HCT116 (cell line): Measurements from ENCODE around the gene COMMD3. TPM values are rescaled to one million over a fixed set of nuclear protein-coding genes. Genes with fewer than 3 reads are reported as not detected.
A peak's percentile ranks its signal among the peaks of the same experiment; 100 is the strongest.

Experiments
- CBX3 ChIP-seq: IDR thresholded peaks from 2 replicates; pipeline ENCODE4 v1.6.1; 2012; ENCODE audit warnings: low read depth
- CEBPB ChIP-seq: IDR thresholded peaks from 2 replicates; pipeline ENCODE4 v1.6.1; 2012; ENCODE audit warnings: low read depth
- EZH2 ChIP-seq: fragments of 200-600 bp; sonication (generic); IDR thresholded peaks from 2 replicates; pipeline ENCODE4 v1.6.1; 2017; ENCODE audit warnings: antibody characterized with exemption, mixed run types
- EZH2phosphoT487 ChIP-seq: fragments of 200-600 bp; IDR thresholded peaks from 2 replicates; pipeline ENCODE4 v1.6.1; 2018; ENCODE audit warnings: antibody characterized with exemption, borderline replicate concordance
- JUND ChIP-seq: IDR thresholded peaks from 2 replicates; pipeline ENCODE4 v1.6.1; 2012
- POLR2A ChIP-seq: IDR thresholded peaks from 2 replicates; pipeline ENCODE4 v1.7.0; 2011; ENCODE audit warnings: borderline replicate concordance; ENCODE audit not compliant: insufficient read depth, insufficient read length; ENCODE audit errors: extremely low read depth
- REST ChIP-seq: IDR thresholded peaks from 2 replicates; pipeline ENCODE4 v1.6.1; 2012; ENCODE audit warnings: low read depth
- SIN3A ChIP-seq: IDR thresholded peaks from 2 replicates; pipeline ENCODE4 v1.6.1; 2012; ENCODE audit warnings: low read depth
- SP1 ChIP-seq: IDR thresholded peaks from 2 replicates; pipeline ENCODE4 v1.6.1; 2012; ENCODE audit warnings: low read depth
- SRF ChIP-seq: IDR thresholded peaks from 2 replicates; pipeline ENCODE4 v1.6.1; 2012; ENCODE audit warnings: low read depth
- YY1 ChIP-seq: IDR thresholded peaks from 2 replicates; pipeline ENCODE4 v1.6.1; 2011; ENCODE audit warnings: low read length, low read depth, moderate library complexity, mild to moderate bottlenecking; ENCODE audit not compliant: insufficient replicate concordance; ENCODE audit errors: extremely low read depth
- ZNF274 ChIP-seq: fragments of 200-500 bp; sonication (Bioruptor generic); IDR thresholded peaks from 2 replicates; pipeline ENCODE4 v1.6.1; 2014; ENCODE audit warnings: mild to moderate bottlenecking, low read depth, low read length, inconsistent platforms
- total RNA-seq: library from RNA; stranded (reverse); gene quantifications from one replicate; pipeline ENCODE4 v1.2.1, GENCODE V29; 2021; ENCODE audit not compliant: unreplicated experiment
- TF ChIP-seq, protein P1 (sequence below), 3 experiments: fragments of 200-600 bp in 1 of 3; sonication (generic) in 1 of 3; IDR thresholded peaks in 2 of 3; conservative IDR thresholded peaks in 1 of 3; 2 replicates each; pipeline ENCODE4 v1.5.1; 2012 to 2017; ENCODE audit warnings: low read depth in 2 of 3, low read length in 2 of 3, antibody characterized with exemption in 1 of 3, borderline replicate concordance in 1 of 3, control low read depth in 1 of 3, mild to moderate bottlenecking in 1 of 3, mixed read lengths in 1 of 3, mixed run types in 1 of 3, moderate library complexity in 1 of 3; ENCODE audit not compliant: insufficient read depth in 1 of 3

COMMD3 gene
- total RNA-seq, 1 experiment from 2014 or later = 43.0 TPM

DNA sequence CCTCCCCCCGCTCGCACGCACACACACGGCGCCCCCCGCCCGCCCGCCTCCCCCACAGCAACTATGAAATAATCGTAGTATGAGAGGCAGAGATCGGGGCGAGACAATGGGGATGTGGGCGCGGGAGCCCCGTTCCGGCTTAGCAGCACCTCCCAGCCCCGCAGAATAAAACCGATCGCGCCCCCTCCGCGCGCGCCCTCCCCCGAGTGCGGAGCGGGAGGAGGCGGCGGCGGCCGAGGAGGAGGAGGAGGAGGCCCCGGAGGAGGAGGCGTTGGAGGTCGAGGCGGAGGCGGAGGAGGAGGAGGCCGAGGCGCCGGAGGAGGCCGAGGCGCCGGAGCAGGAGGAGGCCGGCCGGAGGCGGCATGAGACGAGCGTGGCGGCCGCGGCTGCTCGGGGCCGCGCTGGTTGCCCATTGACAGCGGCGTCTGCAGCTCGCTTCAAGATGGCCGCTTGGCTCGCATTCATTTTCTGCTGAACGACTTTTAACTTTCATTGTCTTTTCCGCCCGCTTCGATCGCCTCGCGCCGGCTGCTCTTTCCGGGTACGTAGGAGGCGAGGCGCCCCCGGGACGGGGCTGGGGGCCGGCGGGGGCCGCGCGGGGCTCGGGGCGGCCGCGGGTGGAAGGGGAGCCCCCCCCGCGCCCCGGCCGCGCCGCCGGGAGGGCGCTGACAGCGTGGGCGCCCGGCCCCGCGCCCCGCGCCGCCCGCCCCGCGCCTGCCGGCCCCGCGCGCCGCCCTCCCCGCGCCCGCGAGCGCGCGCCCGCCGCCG, 5.2 kb downstream of the COMMD3 start (continued):
- TF ChIP-seq, protein P1, sequence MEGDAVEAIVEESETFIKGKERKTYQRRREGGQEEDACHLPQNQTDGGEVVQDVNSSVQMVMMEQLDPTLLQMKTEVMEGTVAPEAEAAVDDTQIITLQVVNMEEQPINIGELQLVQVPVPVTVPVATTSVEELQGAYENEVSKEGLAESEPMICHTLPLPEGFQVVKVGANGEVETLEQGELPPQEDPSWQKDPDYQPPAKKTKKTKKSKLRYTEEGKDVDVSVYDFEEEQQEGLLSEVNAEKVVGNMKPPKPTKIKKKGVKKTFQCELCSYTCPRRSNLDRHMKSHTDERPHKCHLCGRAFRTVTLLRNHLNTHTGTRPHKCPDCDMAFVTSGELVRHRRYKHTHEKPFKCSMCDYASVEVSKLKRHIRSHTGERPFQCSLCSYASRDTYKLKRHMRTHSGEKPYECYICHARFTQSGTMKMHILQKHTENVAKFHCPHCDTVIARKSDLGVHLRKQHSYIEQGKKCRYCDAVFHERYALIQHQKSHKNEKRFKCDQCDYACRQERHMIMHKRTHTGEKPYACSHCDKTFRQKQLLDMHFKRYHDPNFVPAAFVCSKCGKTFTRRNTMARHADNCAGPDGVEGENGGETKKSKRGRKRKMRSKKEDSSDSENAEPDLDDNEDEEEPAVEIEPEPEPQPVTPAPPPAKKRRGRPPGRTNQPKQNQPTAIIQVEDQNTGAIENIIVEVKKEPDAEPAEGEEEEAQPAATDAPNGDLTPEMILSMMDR (IDR thresholded peaks at IDR 0.05 in 2 of 3, conservative IDR thresholded peaks at IDR 0.05 in 1 of 3; ENCODE audit: borderline replicate concordance in 1 of 3, insufficient read depth in 1 of 3, low read depth in 2 of 3, low read length in 2 of 3) = no peak
- no peak for TF ChIP-seq ZNF274
- no peak for TF ChIP-seq CEBPB
- no peak for TF ChIP-seq POLR2A
- no peak for TF ChIP-seq REST
- no peak for TF ChIP-seq EZH2phosphoT487
- 0 out of 2 replicates have a peak, but pooled peaks have one; percentile 2 for TF ChIP-seq CBX3
- TF ChIP-seq SIN3A = 0 out of 2 replicates have a peak, but pooled peaks have one; percentile 31
- no peak for TF ChIP-seq SRF
- peak; percentile 70 for TF ChIP-seq YY1
- no peak for TF ChIP-seq SP1
- TF ChIP-seq EZH2 = no peak
- no peak for TF ChIP-seq JUND
